Glomerular endothelial cell (primary cell): ENCODE data around the gene SYNCRIP. TPM values are rescaled to one million over a fixed set of nuclear protein-coding genes. Genes with fewer than 3 reads are reported as not detected.

Source experiments
- total RNA-seq: library from RNA; depleted of rRNA; stranded (reverse); fragments of >200 nt; gene quantifications from 2 replicates; pipeline ENCODE4 v1.2.3, GENCODE V29; 2015

SYNCRIP gene
- total RNA-seq, 1 donor from 2014 or later, result 76.4 TPM

Other genes with a start within 250 kb of the SYNCRIP start
- gene NT5E, start 192.8 kb downstream of the SYNCRIP start, total RNA-seq, result 140 and 201 TPM in 2 replicates
- gene SNX14, start 49.0 kb downstream of the SYNCRIP start, total RNA-seq, result 67.2 and 111 TPM in 2 replicates